Panc1 (cell line): ENCODE measurements around the gene RSPH4A. TPM values are rescaled to one million over a fixed set of nuclear protein-coding genes. Genes with fewer than 3 reads are reported as not detected.
"Not testable (repeated sequence)": the region's sequence is repeated elsewhere in the genome, so short reads cannot be mapped to it uniquely, and the experiment has no call there.

Experiments
- ATAC-seq: fragments of 200-7000 bp; cut with Tn5 transposase; 2 replicates; pipeline ENCODE4 v1.9.1; 2020; ENCODE audit warnings: mild to moderate bottlenecking, moderate library complexity
- BruUV-seq: library from RNA; stranded (reverse); fragments of 400-500 nt; replicated peaks from 2 replicates; lab custom pipeline; 2021; lab: Mats Ljungman, UMichigan
- CTCF ChIA-PET: fragments of 300-600 bp; sonication (Branson Sonifier 250); formaldehyde crosslinking; loops from one replicate; lab custom pipeline; 2022; ENCODE audit warnings: antibody characterized with exemption; lab: Charles Lee
- POLR2A ChIA-PET: fragments of 300-600 bp; sonication (Branson Sonifier 250); formaldehyde crosslinking; loops from one replicate; lab custom pipeline; 2022; ENCODE audit warnings: antibody characterized with exemption; lab: Charles Lee
- DNase-seq: peaks from one replicate; pipeline ENCODE4 v3.0.0-alpha.2; 2010; ENCODE audit warnings: low read depth, low spot score
- H3K27ac ChIP-seq: 2 replicates; pipeline ENCODE4 v1.5.1; 2011; ENCODE audit warnings: mild to moderate bottlenecking, low read length, inconsistent platforms
- H3K27me3 ChIP-seq: fragments of 200-500 bp; sonication (Bioruptor generic); 2 replicates; pipeline ENCODE4 v1.6.0; 2014; ENCODE audit warnings: low read length, inconsistent platforms; ENCODE audit not compliant: control insufficient read depth, insufficient read depth
- H3K36me3 ChIP-seq: fragments of 200-500 bp; sonication (Bioruptor generic); 2 replicates; pipeline ENCODE4 v1.5.1; 2014; ENCODE audit warnings: inconsistent platforms, mild to moderate bottlenecking, low read length, moderate library complexity; ENCODE audit not compliant: control insufficient read depth, insufficient read depth
- H3K4me1 ChIP-seq: 2 replicates; pipeline ENCODE4 v1.5.1; 2011; ENCODE audit warnings: inconsistent platforms, mild to moderate bottlenecking, low read length, moderate library complexity; ENCODE audit not compliant: control insufficient read depth, insufficient read depth
- H3K4me3 ChIP-seq, 2 experiments: 2 replicates each; pipeline ENCODE4 v1.5.1; 2011 to 2012; ENCODE audit warnings: low read depth in 2 of 2, low read length in 2 of 2, mild to moderate bottlenecking in 2 of 2, inconsistent platforms in 1 of 2, moderate library complexity in 1 of 2
- H3K9me3 ChIP-seq: fragments of 200-500 bp; sonication (Bioruptor generic); 2 replicates; pipeline ENCODE4 v1.5.1; 2014; ENCODE audit warnings: low read depth, mild to moderate bottlenecking, inconsistent platforms, low read length, moderate library complexity; ENCODE audit not compliant: control insufficient read depth, insufficient read depth
- CTCF ChIP-seq: fragments of 450-650 bp; IDR thresholded peaks from 2 replicates; pipeline ENCODE4 v1.5.1; 2017; ENCODE audit warnings: mild to moderate bottlenecking
- POLR2AphosphoS5 ChIP-seq: IDR thresholded peaks from 2 replicates; pipeline ENCODE4 v1.6.1; 2012; ENCODE audit warnings: mild to moderate bottlenecking, low read depth, low read length, moderate library complexity
- REST ChIP-seq, 2 experiments: IDR thresholded peaks; 2 replicates each; pipeline ENCODE4 v1.6.1; 2011 to 2012; ENCODE audit warnings: low read depth in 2 of 2, control low read depth in 1 of 2, low read length in 1 of 2, mild to moderate bottlenecking in 1 of 2, moderate library complexity in 1 of 2; ENCODE audit not compliant: insufficient read depth in 1 of 2
- SIN3A ChIP-seq: IDR thresholded peaks from 2 replicates; pipeline ENCODE4 v1.6.1; 2012; ENCODE audit warnings: low read depth, mild to moderate bottlenecking, low read length, moderate library complexity, borderline replicate concordance; ENCODE audit not compliant: insufficient read depth
- TCF7L2 ChIP-seq: IDR thresholded peaks from 2 replicates; pipeline ENCODE4 v1.6.1; 2011; ENCODE audit warnings: mild to moderate bottlenecking, low read depth, low read length, inconsistent platforms
- in situ Hi-C: cut with HindIII; loops from 2 replicates; pipeline ENCODE4 v1.10.0; 2016; ENCODE audit warnings: low sequenced_read_pairs, low pct_unique_long_range_greater_than_20kb
- intact Hi-C: fragments of 100-400 bp; cut with micrococcal nuclease; formaldehyde crosslinking; loops from one replicate; pipeline ENCODE4 v1.10.0; 2022; ENCODE audit not compliant: unreplicated experiment
- total RNA-seq: library from RNA; stranded (reverse); gene quantifications from one replicate; pipeline ENCODE4 v1.2.1, GENCODE V29; 2021; ENCODE audit not compliant: unreplicated experiment

Gene RSPH4A
- total RNA-seq, 1 experiment from 2014 or later, result 0.44 TPM

- ATAC-seq (no peak), DNase-seq (no peak)
- ChIA-PET POLR2A (interaction anchor here (0.7 kb wide), 1 partner anchor 474 kb away, joined by 3 read pairs; no protein-coding TSS in a partner anchor), CTCF (no interaction called here)
- Histone ChIP-seq H3K36me3 (peaks cover 5% of the 10 kb centered on the region), H3K27ac (no peak overlapping the region), H3K27me3 (no peaks in the 10 kb centered on the region), H3K4me1 (peaks cover 21% of the 10 kb centered on the region), H3K4me3 (no peak overlapping the region), H3K9me3 (no peaks in the 10 kb centered on the region)
- in situ Hi-C loops (no loop called here), intact Hi-C loops (no loop called here)
- TF ChIP-seq TCF7L2 (no peak), REST (IDR thresholded peaks at IDR 0.05; ENCODE audit: insufficient read depth in 1 of 2, low read depth in 2 of 2, low read length in 1 of 2) (no peak), CTCF (no peak), SIN3A (no peak), POLR2AphosphoS5 (no peak)
- no TSS peak for BruUV-seq
These were observed 47.0 kb downstream of the RSPH4A start for GRCh38 chr6:116663308-116663707.

GRCh38 chr6:116664169-116664568 is 47.9 kb downstream of the RSPH4A start:
- ATAC-seq, H3K36me3 ChIP-seq, H3K27ac ChIP-seq, intact Hi-C loops, H3K4me3 ChIP-seq, H3K9me3 ChIP-seq, DNase-seq, in situ Hi-C loops, BruUV-seq, H3K27me3 ChIP-seq: not testable (repeated sequence)
- H3K4me1 ChIP-seq, result peaks cover 21% of the 10 kb centered on the region
- ChIA-PET CTCF (interaction anchor here (0.6 kb wide), 1 partner anchor 103 kb away, joined by 3 read pairs; no protein-coding TSS in a partner anchor), POLR2A (interaction anchor here (0.6 kb wide), 1 partner anchor 54 kb away, joined by 4 read pairs; no protein-coding TSS in a partner anchor)

GRCh38 chr6:116665464-116665863 is 49.2 kb downstream of the RSPH4A start:
- ATAC-seq, result no peak
- no peak for DNase-seq
- H3K36me3 ChIP-seq, result peaks cover 1% of the 10 kb centered on the region
- in situ Hi-C loops, result no loop called here
- 0 out of 2 replicates have a peak overlapping the region, but pooled peaks have one; percentile 12 for H3K27ac ChIP-seq
- ChIA-PET CTCF (no interaction called here), POLR2A (no interaction called here)
- peaks cover 21% of the 10 kb centered on the region for H3K4me1 ChIP-seq
- TF ChIP-seq CTCF (no peak), POLR2AphosphoS5 (no peak), REST (IDR thresholded peaks at IDR 0.05; ENCODE audit: insufficient read depth in 1 of 2, low read depth in 2 of 2, low read length in 1 of 2) (no peak), SIN3A (no peak), TCF7L2 (no peak)
- BruUV-seq, result no TSS peak
- intact Hi-C loops, result no loop called here
- H3K27me3 ChIP-seq, result no peaks in the 10 kb centered on the region
- H3K9me3 ChIP-seq, result no peaks in the 10 kb centered on the region
- peak overlapping the region; percentile 9 to 85; a peak in 2 of 4 replicates for H3K4me3 ChIP-seq
